Suppressor macrophage treated with lipopolysaccharide for 1 hour (primary cell): ENCODE results near the gene BHLHE23.

Source experiments
- DNase-seq, 3 donors: peaks; one replicate each; pipeline ENCODE4 v3.0.0-alpha.2; 2020 to 2022

BHLHE23 gene

GRCh38 chr20:63006540-63007359 lies at the start of gene BHLHE23:
BHLHE23 (minus strand) TSS chr20:63006964; CDS start chr20:63006774, 190 bp downstream.
- DNase-seq, result no peak

- no peak for DNase-seq
Measured at GRCh38 chr20:63055575-63056235, 48.9 kb upstream of the BHLHE23 start.

DNA sequence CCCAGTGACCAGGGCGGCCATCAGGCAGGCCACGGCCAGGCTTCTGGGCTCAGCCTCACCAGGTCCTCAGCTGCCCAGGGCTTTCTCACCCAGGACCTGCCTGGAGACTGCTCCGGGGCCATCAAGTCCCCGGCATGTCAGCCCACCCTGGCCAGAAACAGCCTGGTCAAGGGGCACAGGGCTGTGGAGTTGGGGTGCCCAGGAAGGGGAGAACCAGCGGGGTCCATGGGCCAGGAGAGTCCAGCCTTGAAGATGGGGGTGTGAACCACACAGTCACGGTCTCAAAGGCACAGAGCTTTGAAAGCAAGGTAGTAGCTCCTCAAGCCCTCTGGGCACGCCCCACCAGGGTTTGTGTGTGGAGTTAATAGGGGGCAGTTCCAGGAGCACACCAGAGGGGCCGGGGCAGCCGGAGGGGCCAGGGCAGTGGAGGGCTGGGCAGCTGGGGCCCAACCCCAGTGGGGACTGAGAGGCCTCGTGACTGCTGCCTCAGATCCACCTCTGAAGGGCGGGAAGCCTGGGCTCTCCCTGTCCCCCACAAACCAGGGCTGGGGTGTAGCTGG lies 48.0 kb upstream of the BHLHE23 start:
- DNase-seq, result no peak

- no peak for DNase-seq
Measured at GRCh38 chr20:63054103-63054474, 47.3 kb upstream of the BHLHE23 start.

- no peak for DNase-seq
Measured at GRCh38 chr20:63053432-63054102, 46.8 kb upstream of the BHLHE23 start.

DNA sequence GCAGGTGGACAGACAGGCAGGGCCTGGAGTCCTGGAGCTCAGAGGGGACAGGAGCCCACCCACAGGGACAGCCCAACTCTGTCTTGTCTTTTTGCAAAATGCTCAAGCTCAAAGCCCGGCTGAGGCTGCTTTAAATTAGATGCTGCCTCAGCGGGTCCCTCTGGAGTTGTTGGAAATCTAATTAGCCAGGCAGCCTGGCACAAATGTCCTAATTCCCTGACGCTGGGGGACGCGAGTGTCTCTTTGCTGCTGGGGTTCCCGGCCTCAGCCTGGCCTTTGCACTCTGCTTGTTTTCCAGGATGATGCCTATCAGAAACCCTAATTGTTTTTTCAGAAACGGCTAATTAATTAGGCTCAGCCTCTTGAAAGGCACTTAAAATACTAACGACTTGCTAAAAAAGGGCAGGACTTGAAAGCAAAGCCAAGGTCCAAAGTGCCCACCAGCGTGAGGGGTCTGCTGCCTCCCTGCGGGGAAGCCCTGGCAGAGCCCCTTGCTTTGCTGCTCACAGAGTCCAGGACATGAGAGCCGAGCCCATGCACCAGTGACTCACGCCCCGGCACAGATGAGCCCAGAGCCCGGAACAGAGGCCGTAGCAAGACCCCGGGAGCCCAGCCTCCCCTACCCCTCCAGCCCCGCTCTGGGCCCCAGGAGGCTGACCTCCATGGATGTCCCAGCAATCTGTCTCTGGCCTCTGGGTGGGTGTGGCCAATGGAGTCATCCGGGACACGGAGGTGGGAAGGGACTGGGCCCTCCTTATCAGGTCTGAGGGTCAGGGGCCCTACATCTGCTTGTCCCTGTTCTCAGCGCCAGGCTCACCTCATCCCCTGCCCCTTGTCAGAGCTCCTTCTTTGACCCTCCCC lies 46.0 kb upstream of the BHLHE23 start:
- no peak for DNase-seq

DNA sequence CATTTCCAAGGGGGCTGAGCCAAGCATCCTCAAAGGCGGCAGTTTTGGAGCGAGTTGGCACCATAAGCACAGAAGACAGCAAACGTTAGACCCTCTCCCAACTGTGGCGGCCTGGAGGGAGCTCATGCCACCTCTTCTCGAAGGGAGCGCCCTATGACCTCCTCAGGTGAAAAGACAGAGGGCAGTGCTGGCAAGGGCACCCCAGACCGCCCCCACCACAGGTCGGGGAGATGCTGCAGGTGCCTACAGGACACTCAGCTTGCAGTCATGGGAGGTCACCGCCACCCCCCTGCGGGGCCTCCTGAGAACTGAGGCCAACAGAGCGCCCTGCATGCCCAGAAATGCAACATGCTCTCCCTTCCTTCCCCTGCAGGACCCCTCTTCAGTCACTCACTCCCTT lies 45.1 kb upstream of the BHLHE23 start:
- no peak for DNase-seq

DNA sequence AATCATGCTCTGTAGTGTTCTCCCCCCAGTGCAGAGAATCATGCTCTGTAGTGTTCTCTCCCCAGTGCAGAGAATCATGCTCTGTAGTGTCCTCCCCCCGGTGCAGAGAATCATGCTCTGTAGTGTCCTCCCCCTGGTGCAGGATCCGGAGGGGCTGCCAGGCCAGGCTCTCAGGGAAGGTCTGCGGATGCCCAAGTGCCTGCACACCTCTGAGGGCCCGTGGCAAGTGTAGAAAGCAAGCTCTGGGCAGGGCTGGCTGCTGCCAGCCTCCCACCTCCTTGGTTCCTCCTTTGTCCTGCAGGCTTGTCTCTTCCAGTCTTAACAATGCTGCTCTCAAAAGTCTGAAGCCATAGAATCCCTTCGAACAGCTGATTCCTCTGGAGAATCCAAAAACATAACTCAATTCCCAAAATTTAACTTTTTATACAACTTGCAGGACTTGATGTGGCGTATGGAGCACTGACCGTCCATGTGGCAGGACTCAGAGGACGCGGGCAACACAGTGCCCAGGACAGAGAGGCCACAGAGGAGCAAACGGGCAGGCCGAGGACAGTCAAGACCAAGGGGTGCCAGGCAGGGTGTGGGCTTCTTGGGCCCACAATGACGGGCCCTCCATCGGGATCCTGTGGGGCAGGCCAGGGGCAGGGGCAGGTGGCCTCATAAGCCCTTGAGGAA lies 44.6 kb upstream of the BHLHE23 start:
- DNase-seq, result no peak

- no peak for DNase-seq
Measured at GRCh38 chr20:63050406-63050805, 43.6 kb upstream of the BHLHE23 start.

GRCh38 chr20:63049561-63050221 lies 42.9 kb upstream of the BHLHE23 start:
- no peak for DNase-seq

GRCh38 chr20:63049191-63049518 lies 42.4 kb upstream of the BHLHE23 start:
- DNase-seq, result no peak

GRCh38 chr20:63048516-63049190 lies 41.9 kb upstream of the BHLHE23 start:
- no peak for DNase-seq

DNA sequence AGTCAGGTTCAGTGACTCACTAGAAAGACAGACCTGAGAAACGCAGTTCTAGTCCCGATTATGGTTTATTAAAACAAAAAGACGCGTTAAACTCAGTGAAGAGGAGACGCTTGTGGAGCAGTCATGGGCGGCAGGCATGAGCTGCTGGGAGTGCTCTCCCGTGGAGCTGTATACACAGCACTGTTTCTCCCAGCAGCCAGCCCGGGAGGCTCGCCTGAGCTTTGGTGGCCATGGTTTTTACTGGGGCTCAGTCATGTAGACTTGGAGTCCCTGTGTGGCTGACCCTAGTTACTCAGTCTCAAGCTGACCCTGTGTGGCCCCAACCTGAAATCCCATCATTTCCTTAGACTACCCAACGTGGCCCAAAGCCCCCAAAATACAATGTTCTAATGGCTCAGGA lies 41.2 kb upstream of the BHLHE23 start:
- no peak for DNase-seq

GRCh38 chr20:63047267-63047666 lies 40.5 kb upstream of the BHLHE23 start:
- DNase-seq, result no peak

DNA sequence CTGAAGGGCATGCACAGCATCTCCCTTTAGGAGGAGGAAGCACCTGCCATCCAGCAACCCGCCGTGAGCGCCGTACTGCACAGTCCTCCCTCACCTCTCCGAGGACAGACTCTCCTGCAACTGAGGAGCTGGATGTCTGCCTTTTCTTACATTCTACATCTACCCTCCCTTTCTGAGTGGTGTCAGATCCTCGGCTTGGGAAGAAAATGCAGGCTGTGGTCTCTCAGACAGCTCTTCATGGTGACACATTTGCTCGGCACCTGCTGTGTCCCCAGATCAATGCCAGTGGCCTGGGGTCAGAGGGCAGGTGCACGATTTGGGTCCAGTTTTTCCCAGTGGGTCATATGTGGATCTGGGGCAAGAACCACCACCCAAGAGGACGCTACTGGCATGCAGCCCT lies 40.1 kb upstream of the BHLHE23 start:
- no peak for DNase-seq

GRCh38 chr20:63045991-63046390 lies 39.2 kb upstream of the BHLHE23 start:
- no peak for DNase-seq

DNA sequence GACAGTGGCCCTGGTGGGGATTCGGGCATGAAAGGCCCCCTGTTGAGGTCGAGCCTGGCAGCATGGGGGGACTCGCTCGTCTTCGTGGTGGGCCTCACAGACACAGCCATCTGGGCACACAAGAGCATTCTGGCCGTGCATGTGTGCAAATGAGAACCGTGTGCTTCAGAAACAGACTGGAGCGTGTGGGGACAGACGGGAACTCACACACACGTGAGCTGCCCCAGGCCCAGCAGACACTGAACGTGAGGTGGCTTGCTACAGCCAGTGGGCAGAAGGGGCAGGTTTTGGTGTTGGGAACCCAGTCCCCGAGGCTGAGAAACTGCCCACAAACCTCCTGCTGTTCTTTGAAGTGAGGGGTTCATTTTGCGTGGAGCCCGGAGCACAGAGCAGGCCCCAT lies 38.6 kb upstream of the BHLHE23 start:
- no peak for DNase-seq

DNA sequence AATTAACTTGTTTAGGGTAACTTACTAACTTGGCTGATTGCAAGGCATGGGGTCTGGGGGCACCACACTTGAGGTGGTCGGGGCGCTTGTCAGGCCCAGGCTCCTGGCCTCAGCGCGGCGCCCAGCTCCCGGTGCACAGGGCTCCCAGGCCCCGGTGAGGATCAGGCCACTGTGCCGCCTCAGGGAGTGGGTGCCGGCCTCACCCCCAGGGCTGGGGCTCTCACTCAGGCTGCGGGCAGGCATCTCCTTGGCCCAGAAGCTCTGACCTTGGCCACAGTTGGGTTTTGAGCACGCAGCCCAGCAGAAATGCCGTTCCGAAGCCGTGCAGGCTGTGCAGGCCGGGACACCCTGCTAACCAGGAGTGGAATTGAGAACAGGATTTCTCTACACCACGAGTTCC lies 37.8 kb upstream of the BHLHE23 start:
- DNase-seq, result no peak

DNA sequence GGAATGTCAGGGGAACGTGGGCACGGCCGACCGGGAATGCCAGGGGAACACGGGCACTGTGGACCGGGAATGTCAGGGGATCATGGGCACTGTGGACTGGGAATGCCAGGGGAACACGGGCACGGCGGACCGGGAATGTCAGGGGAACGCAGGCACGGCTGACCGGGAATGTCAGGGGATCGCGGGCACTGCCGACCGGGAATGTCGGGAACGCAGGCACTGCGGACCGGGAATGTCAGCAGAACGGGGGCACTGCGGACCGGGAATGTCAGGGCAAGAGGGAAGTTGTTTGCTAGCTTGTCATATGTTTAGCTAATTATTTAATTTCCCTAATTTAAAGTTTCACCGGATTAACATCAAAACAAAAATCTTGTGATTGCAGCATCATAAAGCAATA lies 37.4 kb upstream of the BHLHE23 start:
- DNase-seq, result no peak

DNA sequence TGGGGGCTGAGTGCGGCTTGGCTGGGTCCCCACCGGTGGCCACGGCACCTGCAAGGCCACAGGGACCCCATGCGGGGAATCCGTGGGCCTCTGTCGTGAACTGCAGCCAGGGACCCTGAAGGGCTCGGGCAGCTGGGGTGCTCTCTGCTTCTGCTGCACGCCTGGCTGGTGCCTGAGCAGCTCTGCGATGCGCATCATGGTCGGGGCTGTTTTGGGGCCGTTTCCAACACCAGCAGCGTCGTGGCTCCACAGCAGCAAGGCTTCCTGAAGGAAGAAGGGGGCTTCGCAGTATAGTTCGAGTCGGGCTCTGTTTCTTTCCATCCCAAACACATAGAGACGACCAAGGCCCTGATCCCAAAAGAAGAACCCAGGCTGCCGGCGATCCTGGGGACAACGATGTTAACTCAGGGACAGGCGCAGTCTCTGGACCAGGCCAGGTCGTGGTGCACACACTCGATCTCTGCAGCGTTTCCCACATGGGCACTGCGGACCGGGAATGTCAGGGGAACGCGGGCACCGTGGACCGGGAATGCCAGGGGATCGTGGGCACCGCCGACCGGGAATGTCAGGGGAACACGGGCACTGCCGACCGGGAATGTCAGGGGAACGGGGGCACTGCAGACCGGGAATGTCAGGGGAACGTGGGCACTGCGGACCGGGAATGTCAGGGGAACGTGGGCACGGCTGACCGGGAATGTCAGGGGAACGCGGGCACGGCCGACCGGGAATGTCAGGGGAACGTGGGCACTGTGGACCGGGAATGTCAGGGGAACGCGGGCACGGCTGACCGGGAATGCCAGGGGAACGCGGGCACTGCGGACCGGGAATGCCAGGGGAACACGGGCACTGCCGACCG lies 36.8 kb upstream of the BHLHE23 start:
- no peak for DNase-seq
